ENCODE data around the gene NAPA. TPM values are rescaled to one million over a fixed set of nuclear protein-coding genes. Genes with fewer than 3 reads are reported as not detected.
A peak's percentile ranks its signal among the peaks of the same experiment; 100 is the strongest.

NAPA gene
- total and polyA plus RNA-seq, 2 donors: 89.2 to 111 TPM

DNA sequence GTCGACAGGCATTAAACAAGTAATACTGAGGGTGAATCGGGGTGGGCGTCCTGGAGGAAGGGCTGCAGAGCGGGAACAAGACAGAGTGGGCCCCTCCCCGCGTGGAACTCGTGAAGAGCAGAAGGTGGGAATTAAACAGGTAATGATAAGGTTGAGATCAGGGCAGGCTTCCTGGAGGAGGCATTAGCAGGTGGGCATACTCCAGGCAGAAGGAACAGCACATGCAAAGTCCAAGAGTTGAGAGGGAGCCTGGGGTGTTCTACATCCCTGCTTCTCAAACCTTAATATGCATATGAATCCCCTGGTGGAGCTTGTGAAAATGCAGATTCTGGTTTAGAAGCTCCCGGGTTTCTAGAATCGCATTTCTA lies 66.5 kb downstream of the NAPA start:
- peaks cover 8 to 13% of the 10 kb centered on the region in 2 donors for H3K9me3 ChIP-seq (ENCODE audit: control insufficient read depth in 2 of 2, insufficient read depth in 1 of 2, low read length in 1 of 2)
- no peak for DNase-seq (ENCODE audit: low read depth in 6 of 9, low spot score in 9 of 9)
- WGBS: 31% methylated on average over 9 of the region's 9 CpGs
- H3K4me3 ChIP-seq (ENCODE audit: low read length in 2 of 2): no peak overlapping the region
- peaks cover 29 to 82% of the 10 kb centered on the region in 2 donors for H3K27me3 ChIP-seq (ENCODE audit: control insufficient read depth in 2 of 2, insufficient read depth in 1 of 2, low read length in 1 of 2)
- no peak overlapping the region for H3K27ac ChIP-seq (ENCODE audit: low read depth in 1 of 2, low read length in 1 of 2)
- H3K4me1 ChIP-seq (ENCODE audit: control insufficient read depth in 2 of 2, insufficient read depth in 2 of 2, low read length in 2 of 2): peaks cover 23 to 24% of the 10 kb centered on the region in 2 donors
- no peaks in the 10 kb centered on the region for H3K36me3 ChIP-seq (ENCODE audit: control insufficient read depth in 2 of 2, insufficient read depth in 2 of 2, low read length in 1 of 2)

DNA sequence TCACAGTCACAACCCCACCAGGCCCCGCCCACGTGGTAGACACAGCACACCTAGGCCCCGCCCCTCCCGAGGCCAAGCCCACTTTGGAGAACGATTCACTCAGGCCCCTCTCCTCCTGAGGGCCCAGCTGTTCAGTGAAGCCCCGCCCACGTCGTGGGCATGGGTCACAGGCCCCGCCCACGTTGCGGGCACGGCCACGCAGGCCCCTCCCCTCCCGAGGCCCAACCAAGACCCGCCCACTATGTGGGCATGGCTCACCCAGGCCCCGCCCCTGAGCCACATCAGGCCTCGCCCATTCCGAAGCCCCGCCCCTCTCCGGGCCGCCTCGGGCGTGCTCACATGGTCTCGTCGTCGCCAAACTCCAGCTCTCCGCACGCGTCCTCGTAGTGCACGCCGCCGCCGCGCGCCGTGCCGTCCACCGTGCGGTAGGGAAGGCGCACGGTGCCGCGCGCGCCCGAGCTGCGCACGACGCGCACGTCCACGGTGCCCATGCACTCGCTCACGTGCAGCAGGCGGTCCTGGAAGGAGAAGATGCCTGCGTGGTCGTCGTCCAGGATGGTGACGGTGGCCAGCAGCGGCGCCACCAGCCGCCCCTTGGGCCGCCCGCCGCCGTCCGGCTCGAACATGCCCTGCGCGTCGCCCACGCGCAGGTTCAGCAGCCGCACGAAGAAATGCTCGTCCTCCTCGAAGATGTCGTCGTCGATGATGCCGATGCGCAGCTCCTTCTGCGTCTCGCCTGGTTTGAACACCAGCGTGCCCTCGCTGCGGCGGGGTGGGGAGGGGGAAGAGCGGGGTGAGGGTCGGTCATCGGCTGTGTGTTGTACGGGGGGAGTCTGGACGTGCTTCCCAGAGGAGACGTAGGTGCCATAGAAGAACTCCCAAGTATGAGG lies 67.1 kb downstream of the NAPA start:
- Histone ChIP-seq H3K4me3 (ENCODE audit: low read length in 2 of 2) (no peak overlapping the region), H3K27me3 (ENCODE audit: control insufficient read depth in 2 of 2, insufficient read depth in 1 of 2, low read length in 1 of 2) (peaks cover 29 to 86% of the 10 kb centered on the region in 2 donors)
- 9% methylated on average over 95 of the region's 95 CpGs for WGBS

DNA sequence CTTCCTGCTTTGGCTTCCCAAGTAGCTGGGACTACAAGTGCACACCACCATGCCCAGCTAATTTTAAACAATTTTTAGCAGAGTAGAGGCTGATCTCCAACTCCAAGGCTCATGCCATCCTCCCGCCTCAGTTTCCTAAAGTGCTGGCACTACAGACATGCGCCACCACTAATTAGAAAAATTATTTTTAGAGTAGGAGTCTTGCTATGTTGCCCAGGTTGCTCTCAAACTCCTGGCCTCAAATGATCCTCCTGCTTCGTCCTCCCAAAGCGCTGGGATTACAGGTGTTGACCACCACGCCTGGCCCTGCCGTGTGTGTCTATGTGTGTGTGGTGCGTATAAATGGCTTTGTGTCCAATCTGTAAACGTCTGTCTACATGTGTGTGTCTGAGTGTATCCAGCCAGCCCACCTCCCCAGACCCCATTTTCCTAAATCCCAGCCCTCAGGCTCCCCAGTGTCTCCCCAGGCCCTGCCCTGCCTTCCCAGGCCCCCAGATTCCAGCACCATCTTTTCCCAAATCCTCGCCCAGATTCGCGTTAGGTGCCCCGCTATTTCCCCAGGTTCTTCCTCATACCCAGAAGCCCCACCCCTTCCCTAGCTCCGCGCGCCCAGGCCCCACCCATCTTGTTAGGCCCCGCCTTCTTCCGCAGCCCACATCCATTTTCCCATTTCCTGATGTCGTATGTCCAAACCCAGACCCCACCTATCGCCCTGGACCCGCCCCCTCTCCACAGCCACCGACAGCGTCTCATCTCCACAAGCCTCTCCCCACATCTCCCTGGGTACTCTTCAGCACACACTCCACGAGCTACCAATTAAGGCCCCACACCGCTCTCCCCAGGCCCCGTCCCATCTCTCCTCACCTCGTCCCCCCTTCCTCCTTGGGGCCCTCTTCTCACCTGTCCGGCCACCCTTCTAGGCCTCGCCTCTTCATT lies 68.1 kb downstream of the NAPA start:
- DNase-seq (ENCODE audit: low read depth in 6 of 9, low spot score in 9 of 9): no peak
- H3K27ac ChIP-seq (ENCODE audit: low read depth in 1 of 2, low read length in 1 of 2): no peak overlapping the region
- H3K27me3 ChIP-seq (ENCODE audit: control insufficient read depth in 2 of 2, insufficient read depth in 1 of 2, low read length in 1 of 2): peaks cover 29 to 94% of the 10 kb centered on the region in 2 donors
- no peaks in the 10 kb centered on the region for H3K36me3 ChIP-seq (ENCODE audit: control insufficient read depth in 2 of 2, insufficient read depth in 2 of 2, low read length in 1 of 2)
- H3K4me3 ChIP-seq (ENCODE audit: low read length in 2 of 2): no peak overlapping the region
- peaks cover 8 to 15% of the 10 kb centered on the region in 2 donors for H3K9me3 ChIP-seq (ENCODE audit: control insufficient read depth in 2 of 2, insufficient read depth in 1 of 2, low read length in 1 of 2)
- WGBS: 19% methylated on average over 28 of the region's 28 CpGs
- peaks cover 23 to 24% of the 10 kb centered on the region in 2 donors for H3K4me1 ChIP-seq (ENCODE audit: control insufficient read depth in 2 of 2, insufficient read depth in 2 of 2, low read length in 2 of 2)

More for the DNA sequence above, 67.1 kb downstream of the NAPA start:
- H3K4me1 ChIP-seq (ENCODE audit: control insufficient read depth in 2 of 2, insufficient read depth in 2 of 2, low read length in 2 of 2): peaks cover 23 to 24% of the 10 kb centered on the region in 2 donors
- H3K36me3 ChIP-seq (ENCODE audit: control insufficient read depth in 2 of 2, insufficient read depth in 2 of 2, low read length in 1 of 2): no peaks in the 10 kb centered on the region
- peaks cover 8 to 15% of the 10 kb centered on the region in 2 donors for H3K9me3 ChIP-seq (ENCODE audit: control insufficient read depth in 2 of 2, insufficient read depth in 1 of 2, low read length in 1 of 2)
- H3K27ac ChIP-seq (ENCODE audit: low read depth in 1 of 2, low read length in 1 of 2): no peak overlapping the region
- DNase-seq (ENCODE audit: low read depth in 6 of 9, low spot score in 9 of 9): peak in 4 of 9 donors; percentile 28 to 52 (median 40)

DNA sequence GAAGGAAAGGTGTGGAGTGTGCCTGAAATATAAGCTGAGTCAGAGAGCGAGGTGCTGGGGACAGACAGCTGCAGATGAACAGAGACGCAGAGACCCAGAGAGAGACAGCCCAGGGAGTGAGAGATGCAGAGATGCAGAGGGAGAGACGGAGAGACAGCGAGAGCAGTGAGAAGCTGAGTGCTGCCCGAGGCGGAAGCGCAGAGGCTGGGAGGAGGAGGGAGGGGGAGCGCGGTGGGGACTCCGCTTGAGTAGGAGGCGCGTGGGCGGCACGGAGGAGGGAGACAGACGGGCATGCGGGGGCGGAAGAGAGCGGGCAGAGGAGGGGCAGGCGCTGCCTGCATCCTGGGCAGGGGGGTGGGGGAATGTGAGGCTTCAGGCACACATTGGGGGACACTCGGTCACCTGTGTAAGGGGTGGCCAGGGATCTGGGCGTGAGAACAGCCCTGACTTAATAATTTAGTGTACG lies 68.9 kb downstream of the NAPA start:
- Histone ChIP-seq H3K4me3 (ENCODE audit: low read length in 2 of 2) (no peak overlapping the region), H3K27me3 (ENCODE audit: control insufficient read depth in 2 of 2, insufficient read depth in 1 of 2, low read length in 1 of 2) (peaks cover 27 to 91% of the 10 kb centered on the region in 2 donors), H3K36me3 (ENCODE audit: control insufficient read depth in 2 of 2, insufficient read depth in 2 of 2, low read length in 1 of 2) (no peaks in the 10 kb centered on the region), H3K4me1 (ENCODE audit: control insufficient read depth in 2 of 2, insufficient read depth in 2 of 2, low read length in 2 of 2) (peaks cover 23 to 24% of the 10 kb centered on the region in 2 donors), H3K9me3 (ENCODE audit: control insufficient read depth in 2 of 2, insufficient read depth in 1 of 2, low read length in 1 of 2) (peaks cover 8 to 15% of the 10 kb centered on the region in 2 donors), H3K27ac (ENCODE audit: low read depth in 1 of 2, low read length in 1 of 2) (no peak overlapping the region)
- WGBS: 4% methylated on average over 22 of the region's 22 CpGs
- peak in 6 of 9 donors; percentile 29 to 81 (median 60) for DNase-seq (ENCODE audit: low read depth in 6 of 9, low spot score in 9 of 9)

DNA sequence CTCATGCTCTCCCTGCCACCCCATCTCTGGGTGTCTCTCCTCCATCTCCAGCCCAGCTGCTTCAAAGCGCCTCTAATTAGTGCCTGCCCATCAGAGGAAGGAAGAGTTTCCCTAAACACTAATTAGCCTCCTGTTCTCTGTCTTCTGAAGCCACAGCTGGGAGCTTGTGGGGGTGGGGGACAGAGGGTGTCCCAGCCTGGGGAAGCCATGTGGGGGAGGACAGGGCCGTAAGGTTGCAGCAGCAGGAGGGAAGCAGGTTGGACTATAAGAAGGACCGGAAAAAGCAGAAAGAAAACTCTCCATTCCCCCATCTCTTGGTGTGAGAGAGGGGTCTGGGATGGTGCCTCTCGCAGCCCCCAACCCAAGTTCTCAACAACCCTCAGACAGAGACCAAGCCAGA lies 69.3 kb downstream of the NAPA start:
- WGBS: 52% methylated on average over 4 of the region's 4 CpGs
- H3K4me3 ChIP-seq (ENCODE audit: low read length in 2 of 2): no peak overlapping the region
- peaks cover 27 to 91% of the 10 kb centered on the region in 2 donors for H3K27me3 ChIP-seq (ENCODE audit: control insufficient read depth in 2 of 2, insufficient read depth in 1 of 2, low read length in 1 of 2)
- peaks cover 23 to 24% of the 10 kb centered on the region in 2 donors for H3K4me1 ChIP-seq (ENCODE audit: control insufficient read depth in 2 of 2, insufficient read depth in 2 of 2, low read length in 2 of 2)
- H3K9me3 ChIP-seq (ENCODE audit: control insufficient read depth in 2 of 2, insufficient read depth in 1 of 2, low read length in 1 of 2): peaks cover 8 to 15% of the 10 kb centered on the region in 2 donors
- H3K36me3 ChIP-seq (ENCODE audit: control insufficient read depth in 2 of 2, insufficient read depth in 2 of 2, low read length in 1 of 2): no peaks in the 10 kb centered on the region
- H3K27ac ChIP-seq (ENCODE audit: low read depth in 1 of 2, low read length in 1 of 2): no peak overlapping the region
- DNase-seq (ENCODE audit: low read depth in 6 of 9, low spot score in 9 of 9): no peak

DNA sequence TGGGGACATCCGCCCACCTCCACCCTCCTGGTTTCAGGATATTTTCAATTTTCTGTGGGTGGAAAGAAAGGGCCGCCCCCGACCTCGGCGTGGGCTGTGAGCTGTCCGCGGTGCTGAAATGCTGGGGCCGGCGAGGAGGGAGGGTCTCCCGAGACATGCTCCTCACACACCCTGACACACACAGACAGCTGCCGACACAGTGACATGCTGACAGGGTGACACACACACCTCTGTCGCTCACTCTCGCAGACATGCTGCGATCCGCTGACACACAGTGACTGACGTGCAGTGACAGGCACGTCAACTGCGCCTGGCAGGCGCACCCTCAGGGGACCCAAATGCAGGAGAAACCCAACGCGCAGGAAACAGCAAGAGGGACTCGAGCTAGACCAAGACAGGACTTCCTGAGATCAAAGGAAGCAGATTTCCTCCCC lies 70.5 kb downstream of the NAPA start:
- no peak overlapping the region for H3K27ac ChIP-seq (ENCODE audit: low read depth in 1 of 2, low read length in 1 of 2)
- peaks cover 23 to 82% of the 10 kb centered on the region in 2 donors for H3K27me3 ChIP-seq (ENCODE audit: control insufficient read depth in 2 of 2, insufficient read depth in 1 of 2, low read length in 1 of 2)
- DNase-seq (ENCODE audit: low read depth in 6 of 9, low spot score in 9 of 9): peak in 5 of 9 donors; percentile 35 to 67 (median 54)
- H3K4me1 ChIP-seq (ENCODE audit: control insufficient read depth in 2 of 2, insufficient read depth in 2 of 2, low read length in 2 of 2): peaks cover 23 to 24% of the 10 kb centered on the region in 2 donors
- H3K4me3 ChIP-seq (ENCODE audit: low read length in 2 of 2): no peak overlapping the region
- 20% methylated on average over 22 of the region's 22 CpGs for WGBS
- H3K36me3 ChIP-seq (ENCODE audit: control insufficient read depth in 2 of 2, insufficient read depth in 2 of 2, low read length in 1 of 2): no peaks in the 10 kb centered on the region
- peaks cover 8 to 15% of the 10 kb centered on the region in 2 donors for H3K9me3 ChIP-seq (ENCODE audit: control insufficient read depth in 2 of 2, insufficient read depth in 1 of 2, low read length in 1 of 2)

DNA sequence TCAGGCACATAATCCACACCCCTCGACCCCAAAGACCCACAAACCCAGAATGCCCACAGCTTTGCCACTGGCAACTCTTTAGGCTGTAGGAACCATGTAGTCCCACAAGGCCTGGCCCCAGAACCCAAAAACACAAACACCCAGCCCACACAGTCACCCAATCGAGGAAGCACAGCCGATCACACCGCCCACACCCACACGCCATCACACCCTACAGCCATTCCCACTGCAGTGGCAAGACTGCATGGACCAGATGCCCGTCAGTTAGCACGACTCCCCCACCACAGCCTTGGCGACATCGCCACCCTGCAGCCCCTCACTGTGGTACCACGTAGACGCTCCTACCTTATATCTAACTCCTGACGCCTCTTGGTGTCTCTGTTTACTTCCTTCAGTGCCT lies 71.5 kb downstream of the NAPA start:
- DNase-seq (ENCODE audit: low read depth in 6 of 9, low spot score in 9 of 9): no peak
- no peak overlapping the region for H3K27ac ChIP-seq (ENCODE audit: low read depth in 1 of 2, low read length in 1 of 2)
- H3K9me3 ChIP-seq (ENCODE audit: control insufficient read depth in 2 of 2, insufficient read depth in 1 of 2, low read length in 1 of 2): peaks cover 8 to 15% of the 10 kb centered on the region in 2 donors
- H3K4me1 ChIP-seq (ENCODE audit: control insufficient read depth in 2 of 2, insufficient read depth in 2 of 2, low read length in 2 of 2): peaks cover 23 to 24% of the 10 kb centered on the region in 2 donors
- no peak overlapping the region for H3K4me3 ChIP-seq (ENCODE audit: low read length in 2 of 2)
- peaks cover 18 to 79% of the 10 kb centered on the region in 2 donors for H3K27me3 ChIP-seq (ENCODE audit: control insufficient read depth in 2 of 2, insufficient read depth in 1 of 2, low read length in 1 of 2)
- no peaks in the 10 kb centered on the region for H3K36me3 ChIP-seq (ENCODE audit: control insufficient read depth in 2 of 2, insufficient read depth in 2 of 2, low read length in 1 of 2)
- 78% methylated on average over 12 of the region's 12 CpGs for WGBS

DNA sequence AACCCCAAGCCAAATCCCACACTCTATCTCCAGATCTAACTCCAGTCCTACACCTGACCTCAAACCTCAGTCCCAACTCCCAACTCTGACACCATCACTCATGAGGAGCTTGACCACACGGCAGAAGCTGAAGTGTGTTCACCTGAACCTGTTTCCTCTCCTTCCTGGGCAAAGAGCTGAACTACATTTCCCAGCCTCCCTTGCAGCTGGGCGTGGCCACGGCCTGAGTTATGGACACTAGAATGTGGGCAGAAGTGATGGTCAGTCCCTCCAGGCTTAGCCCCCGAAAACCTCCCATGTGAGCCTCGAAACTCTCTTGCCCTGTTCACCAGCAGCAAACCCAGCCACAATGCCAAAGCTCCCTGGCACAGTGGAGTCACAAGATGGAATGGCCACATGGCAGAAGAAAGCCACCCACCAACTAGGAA lies 76.1 kb downstream of the NAPA start:
- 42% methylated on average over 5 of the region's 5 CpGs for WGBS
- Histone ChIP-seq H3K27ac (ENCODE audit: low read depth in 1 of 2, low read length in 1 of 2) (no peak overlapping the region), H3K36me3 (ENCODE audit: control insufficient read depth in 2 of 2, insufficient read depth in 2 of 2, low read length in 1 of 2) (no peaks in the 10 kb centered on the region), H3K4me3 (ENCODE audit: low read length in 2 of 2) (no peak overlapping the region), H3K9me3 (ENCODE audit: control insufficient read depth in 2 of 2, insufficient read depth in 1 of 2, low read length in 1 of 2) (peaks cover 0 to 3% of the 10 kb centered on the region in 2 donors), H3K4me1 (ENCODE audit: control insufficient read depth in 2 of 2, insufficient read depth in 2 of 2, low read length in 2 of 2) (peaks cover 0 to 3% of the 10 kb centered on the region in 2 donors), H3K27me3 (ENCODE audit: control insufficient read depth in 2 of 2, insufficient read depth in 1 of 2, low read length in 1 of 2) (peaks cover 0 to 51% of the 10 kb centered on the region in 2 donors)
- no peak for DNase-seq (ENCODE audit: low read depth in 6 of 9, low spot score in 9 of 9)
